GM21390 (cell line): ENCODE results near the gene GFAP.

ENCODE experiments used
- ATAC-seq: cut with Tn5 transposase; IDR thresholded peaks from one replicate; pipeline ENCODE4 v1.9.1; 2021; ENCODE audit not compliant: unreplicated experiment

Gene GFAP

GRCh38 chr17:44932096-44932786 is 16.9 kb upstream of the GFAP start:
- ATAC-seq = no peak

GRCh38 chr17:44931376-44931775 is 16.1 kb upstream of the GFAP start:
- no peak for ATAC-seq

GRCh38 chr17:44930667-44931066 is 15.4 kb upstream of the GFAP start:
- no peak for ATAC-seq

GRCh38 chr17:44928950-44929720 is 13.8 kb upstream of the GFAP start:
- no peak for ATAC-seq

GRCh38 chr17:44928136-44928535 is 12.8 kb upstream of the GFAP start:
- ATAC-seq = no peak

- ATAC-seq = no peak
Measured at GRCh38 chr17:44927696-44928095, 12.4 kb upstream of the GFAP start.

GRCh38 chr17:44926821-44927525 is 11.7 kb upstream of the GFAP start:
- ATAC-seq = no peak

- no peak for ATAC-seq
Measured at GRCh38 chr17:44925731-44926697, 10.7 kb upstream of the GFAP start.

GRCh38 chr17:44924107-44924544 is 8.8 kb upstream of the GFAP start:
- no peak for ATAC-seq

GRCh38 chr17:44922746-44923470 is 7.6 kb upstream of the GFAP start:
- no peak for ATAC-seq

- ATAC-seq = no peak
Measured at GRCh38 chr17:44922136-44922535, 6.8 kb upstream of the GFAP start.

GRCh38 chr17:44921122-44921882 is 6.0 kb upstream of the GFAP start:
- no peak for ATAC-seq

- no peak for ATAC-seq
Measured at GRCh38 chr17:44920565-44920940, 5.3 kb upstream of the GFAP start.

- peak; percentile 80 for ATAC-seq
Measured at GRCh38 chr17:44919885-44920564, 4.7 kb upstream of the GFAP start.

GRCh38 chr17:44919411-44919810 is 4.1 kb upstream of the GFAP start:
- ATAC-seq = no peak

GRCh38 chr17:44918006-44918405 is 2.7 kb upstream of the GFAP start:
- no peak for ATAC-seq

GRCh38 chr17:44917456-44917855 is 2.2 kb upstream of the GFAP start:
- no peak for ATAC-seq

GRCh38 chr17:44916781-44917241 is 1.5 kb upstream of the GFAP start:
- ATAC-seq = no peak
